HG03108 (cell line): ENCODE results near the gene DNAH3.

Source experiments
- ATAC-seq: cut with Tn5 transposase; IDR thresholded peaks from one replicate; pipeline ENCODE4 v1.9.1; 2021; ENCODE audit warnings: moderate library complexity; ENCODE audit not compliant: unreplicated experiment

Gene DNAH3

GRCh38 chr16:20884240-20884556, 266.4 kb downstream of the DNAH3 start:
- no peak for ATAC-seq

GRCh38 chr16:20883554-20884239, 266.9 kb downstream of the DNAH3 start:
- ATAC-seq, result no peak
